ENCODE data around the gene UBTF. TPM values are rescaled to one million over a fixed set of nuclear protein-coding genes. Genes with fewer than 3 reads are reported as not detected.

Gene UBTF
- total and polyA plus RNA-seq, 2 of the 4 experiments (the other 2 are of a cell fraction), result 29.7 to 42.1 TPM

- no peak overlapping the region for H3K4me3 ChIP-seq (ENCODE audit: insufficient read depth, low read depth, low read length)
- no peak overlapping the region for H3K23ac ChIP-seq (ENCODE audit: low read depth, low read length)
- in situ Hi-C loops (cut with MboI; ENCODE audit: low sequenced_read_pairs), result no loop called here
- H3K18ac ChIP-seq (ENCODE audit: low read depth, low read length), result no peak overlapping the region
- TF ChIP-seq USF2 (IDR thresholded peaks at IDR 0.05; ENCODE audit: low read depth, low read length) (no peak), MAZ (IDR thresholded peaks at IDR 0.05; ENCODE audit: borderline replicate concordance, low read depth, low read length) (no peak), POLR2A (IDR thresholded peaks at IDR 0.05; ENCODE audit: low read depth, low read length) (no peak), SMC3 (IDR thresholded peaks at IDR 0.05; ENCODE audit: low read depth, low read length) (no peak), FOS (IDR thresholded peaks at IDR 0.05; ENCODE audit: low read depth, low read length) (no peak), RFX5 (IDR thresholded peaks at IDR 0.05; ENCODE audit: low read depth, low read length) (no peak), CEBPB (IDR thresholded peaks at IDR 0.05; ENCODE audit: low read depth, low read length) (no peak), RCOR1 (IDR thresholded peaks at IDR 0.05; ENCODE audit: insufficient replicate concordance, low read length) (no peak), CTCF (conservative IDR thresholded peaks at IDR 0.05; ENCODE audit: low read depth, low read length) (no peak), BHLHE40 (IDR thresholded peaks at IDR 0.05; ENCODE audit: low read depth, low read length) (no peak), CHD1 (IDR thresholded peaks at IDR 0.05; ENCODE audit: low read depth, low read length) (no peak), RAD21 (IDR thresholded peaks at IDR 0.05; ENCODE audit: low read length) (no peak), MXI1 (IDR thresholded peaks at IDR 0.05; ENCODE audit: borderline replicate concordance, low read depth, low read length) (no peak), NFE2L2 (IDR thresholded peaks at IDR 0.05; ENCODE audit: low read depth, low read length) (no peak), ELK1 (IDR thresholded peaks at IDR 0.05; ENCODE audit: borderline replicate concordance, low read depth, low read length) (no peak), MAFK (IDR thresholded peaks at IDR 0.05; ENCODE audit: low read depth, low read length) (no peak)
- H3K14ac ChIP-seq (replicated peaks; ENCODE audit: low read depth, low read length), result no peak overlapping the region
- H3K9ac ChIP-seq (ENCODE audit: low read depth, low read length), result no peak overlapping the region
- no peak overlapping the region for H2BK120ac ChIP-seq (ENCODE audit: low read depth, low read length)
- peak overlapping the region; percentile 5 for H2AFZ ChIP-seq (replicated peaks; ENCODE audit: low read length, poor library complexity)
- no peaks in the 10 kb centered on the region for H3K27me3 ChIP-seq (ENCODE audit: control insufficient read depth, insufficient read depth, low read length)
- H3K4me2 ChIP-seq (ENCODE audit: low read depth, low read length), result no peak overlapping the region
- peaks cover 70% of the 10 kb centered on the region for H3K36me3 ChIP-seq (ENCODE audit: control insufficient read depth, insufficient read depth, low read length)
- H4K91ac ChIP-seq (ENCODE audit: insufficient read depth, low read depth, low read length), result no peak overlapping the region
- intact Hi-C loops (cut with micrococcal nuclease), result no loop called here
- no peaks in the 10 kb centered on the region for H4K20me1 ChIP-seq (ENCODE audit: insufficient read depth, low read length)
- ATAC-seq (ENCODE audit: low read depth) (no peak), DNase-seq (no peak)
- no peak overlapping the region for H4K8ac ChIP-seq (ENCODE audit: low read depth in 2 of 2, low read length in 2 of 2)
- peak overlapping the region; percentile 36 for H2BK5ac ChIP-seq (ENCODE audit: low read depth, low read length, poor library complexity, severe bottlenecking)
- no peak overlapping the region for H2BK20ac ChIP-seq (ENCODE audit: low read depth, low read length)
- ChIA-PET POLR2A (ENCODE audit: unreplicated experiment) (no interaction called here), CTCF (no interaction called here)
- H4K5ac ChIP-seq (ENCODE audit: low read depth, low read length), result no peak overlapping the region
- BruUV-seq (replicated peaks), result no TSS peak
- H3K79me1 ChIP-seq (ENCODE audit: low read depth in 1 of 2, low read length in 2 of 2), result peaks cover 24 to 59% of the 10 kb centered on the region in 2 experiments
- H3K9me1 ChIP-seq (ENCODE audit: insufficient read depth, low read length), result no peaks in the 10 kb centered on the region
- no peak overlapping the region for H3K4ac ChIP-seq (ENCODE audit: low read depth, low read length)
- peak overlapping the region; percentile 40 for H2AK9ac ChIP-seq (replicated peaks; ENCODE audit: low read depth, low read length, poor library complexity)
- no peak overlapping the region for H2AK5ac ChIP-seq (ENCODE audit: low read depth, low read length)
- dilution Hi-C loops (cut with HindIII; ENCODE audit: low sequenced_read_pairs, unreplicated experiment), result no loop called here
- H3K27ac ChIP-seq (ENCODE audit: insufficient read depth, low read length), result peak overlapping the region; percentile 24; the same call in 1 of the 2 replicates
- no peaks in the 10 kb centered on the region for H3K9me3 ChIP-seq (ENCODE audit: control insufficient read depth, insufficient read depth, low read length)
- H3K56ac ChIP-seq (ENCODE audit: extremely low read depth, insufficient read depth, low read length), result no peak overlapping the region
- peaks cover 5% of the 10 kb centered on the region; the same call in 1 of the 2 replicates for H3K4me1 ChIP-seq (ENCODE audit: control insufficient read depth, insufficient read depth, low read length)
- H2BK15ac ChIP-seq (ENCODE audit: low read depth, low read length), result no peak overlapping the region
- WGBS, 2 experiments (ENCODE audit: extremely low coverage in 2 of 2, insufficient read length in 1 of 2), result 100% methylated on average over 2 of the region's 14 CpGs; no CpG with 5 or more reads in 1 of the 2 experiments
Observed at GRCh38 chr17:44193326-44194084, 26.0 kb downstream of the UBTF start.

Data from IMR-90 (cell line).